GM12801 (cell line): ENCODE measurements around the gene PISD.

Experiments used
- CTCF ChIP-seq: IDR thresholded peaks from one replicate; pipeline ENCODE4 v1.5.1; 2011; ENCODE audit warnings: control low read depth; ENCODE audit not compliant: insufficient read length; ENCODE audit errors: extremely low read depth

The PISD gene

GRCh38 chr22:31625661-31626426 lies 36.2 kb downstream of the PISD start:
- no peak for TF ChIP-seq CTCF

GRCh38 chr22:31625257-31625640 lies 36.8 kb downstream of the PISD start:
- TF ChIP-seq CTCF = no peak

- no peak for TF ChIP-seq CTCF
Measured at GRCh38 chr22:31623592-31624304, 38.3 kb downstream of the PISD start.

GRCh38 chr22:31622980-31623379 lies 39.0 kb downstream of the PISD start:
- TF ChIP-seq CTCF = no peak

GRCh38 chr22:31621507-31622124 lies 40.4 kb downstream of the PISD start:
- TF ChIP-seq CTCF = no peak

GRCh38 chr22:31620756-31621480 lies 41.1 kb downstream of the PISD start:
- no peak for TF ChIP-seq CTCF
